GM12878 (cell line): ENCODE measurements around the gene COPZ1.

Experiments used
- CTCF ChIP-seq, 3 experiments: IDR thresholded peaks in 2 of 3; conservative IDR thresholded peaks in 1 of 3; 2 replicates each; pipeline ENCODE4 v1.5.1; 2011; ENCODE audit warnings: low read depth in 3 of 3, low read length in 3 of 3, mild to moderate bottlenecking in 3 of 3, control low read depth in 2 of 3, moderate library complexity in 2 of 3, inconsistent platforms in 1 of 3, mixed read lengths in 1 of 3; ENCODE audit not compliant: control insufficient read depth in 2 of 3, insufficient read depth in 1 of 3; ENCODE audit errors: extremely low read depth in 1 of 3
- EP300 ChIP-seq, 2 experiments: fragments of 150-350 bp in 1 of 2; IDR thresholded peaks; 2 replicates each; pipeline ENCODE4 v1.6.1; 2011 to 2012; ENCODE audit warnings: low read depth in 2 of 2, low read length in 2 of 2, borderline replicate concordance in 1 of 2, improper control_type of control experiment in 1 of 2, inconsistent platforms in 1 of 2; ENCODE audit not compliant: control insufficient read depth in 1 of 2
- RAD21 ChIP-seq: IDR thresholded peaks from 2 replicates; pipeline ENCODE4 v1.6.1; 2011; ENCODE audit warnings: mild to moderate bottlenecking, low read depth, low read length, moderate library complexity; ENCODE audit not compliant: insufficient read depth

GRCh38 chr12:54279632-54280467 lies 45.1 kb upstream of the COPZ1 start, which contains the start of gene CBX5:
- TF ChIP-seq CTCF (IDR thresholded peaks at IDR 0.05 in 2 of 3, conservative IDR thresholded peaks at IDR 0.05 in 1 of 3; ENCODE audit: control insufficient read depth in 2 of 3, extremely low read depth in 1 of 3, insufficient read depth in 1 of 3, low read depth in 3 of 3, low read length in 3 of 3), result no peak
- TF ChIP-seq EP300 (IDR thresholded peaks at IDR 0.05; ENCODE audit: borderline replicate concordance in 1 of 2, control insufficient read depth in 1 of 2, low read depth in 2 of 2, low read length in 2 of 2), result no peak
- no peak for TF ChIP-seq RAD21
